Upper lobe of left lung (tissue), 4 donors: Measurements from ENCODE around the gene CNP.

ENCODE experiments used
- CTCF ChIP-seq, 6 experiments: fragments of 450-650 bp in 4 of 6; fragments of 200-600 bp in 2 of 6; sonication (generic) in 2 of 6; IDR thresholded peaks; one replicate each; pipeline ENCODE4 v1.5.1; 2016 to 2019; ENCODE audit warnings: antibody characterized with exemption in 6 of 6
- EP300 ChIP-seq, 4 donors: sonication (generic); formaldehyde crosslinking; IDR thresholded peaks; one replicate each; pipeline ENCODE4 v1.5.1; 2017; ENCODE audit warnings: antibody characterized with exemption in 4 of 4, control low read depth in 2 of 4
- POLR2A ChIP-seq, 4 donors: fragments of 450-650 bp; IDR thresholded peaks; one replicate each; pipeline ENCODE4 v1.5.1; 2016 to 2017; ENCODE audit warnings: antibody characterized with exemption in 4 of 4, mild to moderate bottlenecking in 2 of 4
- POLR2AphosphoS5 ChIP-seq, 2 donors: sonication (generic); formaldehyde crosslinking; IDR thresholded peaks; one replicate each; pipeline ENCODE4 v1.5.1; 2017; ENCODE audit warnings: antibody characterized with exemption in 2 of 2

- TF ChIP-seq CTCF (IDR thresholded peaks at IDR 0.05): no peak
- no peak for TF ChIP-seq POLR2A (IDR thresholded peaks at IDR 0.05)
- no peak for TF ChIP-seq POLR2AphosphoS5 (IDR thresholded peaks at IDR 0.05)
- no peak for TF ChIP-seq EP300 (IDR thresholded peaks at IDR 0.05)
Observed at GRCh38 chr17:42025936-42026335, 59.3 kb downstream of the CNP start.
